ENCODE data around the gene HDGF. TPM values are rescaled to one million over a fixed set of nuclear protein-coding genes. Genes with fewer than 3 reads are reported as not detected.

HDGF gene
- polyA plus RNA-seq, 1 donor, result 134 TPM

DNA sequence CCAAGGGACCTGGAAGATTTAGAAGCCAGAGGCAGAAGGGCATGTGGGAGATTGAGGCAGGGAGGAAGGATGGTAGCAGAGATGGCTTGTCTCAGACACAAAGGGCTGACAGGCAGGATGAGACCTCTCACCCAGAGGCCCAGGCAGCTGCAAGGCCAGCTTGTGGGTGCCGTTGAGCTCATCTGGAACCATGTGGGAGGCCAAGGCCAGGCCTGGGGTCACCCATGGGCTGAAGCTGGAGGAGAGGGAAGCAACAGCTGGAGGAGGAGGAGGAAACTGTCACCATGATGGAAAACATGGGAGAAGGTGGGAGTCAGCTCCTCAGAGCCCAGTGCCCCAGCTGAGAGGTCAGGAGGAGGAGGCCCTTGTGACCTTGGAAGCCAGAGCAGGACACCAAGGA is 52.5 kb downstream of the HDGF start:
- DNase-seq (ENCODE audit: low read depth), result no peak

DNA sequence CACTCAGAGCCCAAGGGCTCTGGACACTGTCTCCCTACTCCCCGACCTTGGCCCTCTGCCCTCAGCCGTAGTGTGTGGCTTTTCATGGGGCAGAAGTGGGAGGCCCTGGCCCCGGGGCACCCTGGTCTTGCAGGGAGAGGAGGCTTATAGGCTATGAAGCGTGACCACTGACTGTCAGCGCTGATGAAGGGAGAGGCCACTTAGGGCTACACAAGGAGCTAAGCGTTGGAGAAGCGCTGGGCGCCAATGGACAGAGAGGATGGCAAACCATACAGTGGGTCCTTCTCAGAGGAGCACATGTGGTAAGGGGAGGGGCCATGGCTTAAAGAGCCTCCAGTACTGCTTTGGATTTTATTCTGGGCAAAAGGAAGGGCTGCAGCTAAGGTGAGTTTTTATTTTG is 54.0 kb downstream of the HDGF start:
- no peak for DNase-seq (ENCODE audit: low read depth)

- no peak for DNase-seq (ENCODE audit: low read depth)
Observed at GRCh38 chr1:156696755-156697154, 54.7 kb downstream of the HDGF start.

- no peak for DNase-seq (ENCODE audit: low read depth)
Observed at GRCh38 chr1:156694690-156694962, 56.8 kb downstream of the HDGF start.

DNA sequence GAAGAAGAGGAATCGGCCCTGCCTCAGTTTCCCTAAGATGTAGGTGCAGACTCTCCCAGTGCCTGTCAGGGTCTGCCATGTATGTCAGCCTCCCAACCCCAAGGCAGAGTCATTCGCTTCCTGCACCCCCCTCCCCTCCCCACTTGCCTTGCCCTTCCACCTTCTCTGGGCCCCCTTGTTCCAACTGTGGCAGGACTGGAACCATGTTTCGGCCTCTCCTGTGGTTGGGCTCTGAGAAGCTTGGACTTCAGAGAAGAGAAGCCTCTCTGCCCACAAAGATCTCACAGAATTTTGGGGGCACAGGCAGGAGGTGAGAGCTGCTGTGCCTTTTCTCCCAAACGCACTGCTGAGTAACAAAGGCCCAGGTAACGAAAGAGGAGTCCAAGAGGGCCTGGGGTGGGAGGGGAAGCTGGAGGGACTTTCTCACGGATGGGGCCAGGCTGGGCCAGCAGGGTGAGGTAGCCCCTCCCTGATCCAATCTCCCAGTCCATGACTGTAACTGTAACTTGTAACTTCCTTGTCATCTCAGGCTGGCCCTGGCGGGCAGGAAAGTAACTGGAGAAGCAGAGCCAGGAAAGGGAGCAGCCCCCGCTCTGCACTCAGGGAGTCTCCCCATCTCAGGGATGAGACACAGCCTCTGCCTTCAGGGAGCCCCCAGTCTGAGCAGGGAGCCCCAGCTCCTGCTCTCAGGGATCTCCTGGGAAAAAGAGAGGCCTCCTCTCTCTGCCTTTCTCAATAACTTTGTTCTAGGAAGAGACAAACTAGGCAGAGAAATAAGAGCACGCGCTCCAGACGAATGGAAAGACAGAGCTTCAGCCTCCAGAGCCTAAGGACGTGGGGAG is 57.4 kb downstream of the HDGF start:
- no peak for DNase-seq (ENCODE audit: low read depth)

DNA sequence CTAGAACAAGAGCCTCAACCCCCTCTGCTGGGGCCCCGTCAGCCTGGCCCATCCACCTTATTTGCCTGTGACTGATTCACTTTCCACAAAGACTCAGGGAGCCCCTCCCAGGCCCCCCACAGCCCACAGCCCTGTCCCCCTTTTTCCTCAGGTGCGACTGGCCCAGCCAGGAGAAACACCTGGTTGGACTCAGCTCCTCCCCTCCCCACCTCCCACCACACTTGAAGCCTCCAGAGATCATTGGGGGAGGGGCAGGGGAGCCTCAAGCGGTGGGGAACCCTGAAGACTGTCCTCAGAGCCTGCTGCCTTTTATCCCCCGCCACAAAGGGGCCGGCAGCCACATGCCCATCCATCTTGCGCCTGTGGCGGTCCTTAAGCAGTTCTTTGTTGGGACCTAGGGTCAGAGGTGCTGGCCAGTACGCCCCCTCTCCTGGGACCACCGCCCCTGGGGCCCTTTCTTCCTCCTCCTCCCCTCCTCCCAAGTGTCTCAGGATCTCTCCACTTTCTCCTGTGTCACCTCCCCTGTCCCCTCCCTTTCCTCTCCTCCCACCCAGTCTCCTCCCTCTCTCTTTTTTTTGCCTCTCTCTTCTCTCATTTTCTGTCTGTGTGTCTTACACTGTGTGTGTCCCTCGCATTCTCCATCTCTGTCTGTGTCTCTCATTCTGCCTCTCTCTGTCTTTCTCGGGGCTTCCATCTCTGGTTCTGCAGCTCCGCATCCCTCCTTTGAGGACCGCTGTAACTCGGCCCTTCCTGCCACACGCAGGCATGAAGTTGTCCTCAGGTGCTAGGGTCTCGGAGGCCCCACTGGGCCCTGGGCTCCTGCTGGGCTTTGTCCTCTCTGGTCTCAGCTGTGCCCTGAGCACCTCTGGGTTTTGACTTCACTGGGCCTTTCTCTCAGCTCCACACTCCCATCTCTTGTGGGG is 58.3 kb downstream of the HDGF start:
- DNase-seq (ENCODE audit: low read depth), result no peak

- DNase-seq (ENCODE audit: low read depth), result no peak
Observed at GRCh38 chr1:156692441-156692924, 59.0 kb downstream of the HDGF start.

Other genes with a start within 250 kb of the HDGF start
- 5.5 TPM for gene IQGAP3, start 179.1 kb downstream of the HDGF start, polyA plus RNA-seq (ENCODE audit: insufficient read length)
- gene TTC24, start 172.0 kb downstream of the HDGF start, polyA plus RNA-seq (ENCODE audit: insufficient read length), result 0.32 TPM
- 26.2 TPM for gene NAXE, start 159.9 kb downstream of the HDGF start, polyA plus RNA-seq (ENCODE audit: insufficient read length)
- gene GPATCH4, start 150.2 kb downstream of the HDGF start, polyA plus RNA-seq (ENCODE audit: insufficient read length), result 30.5 TPM
- gene HAPLN2, start 132.3 kb downstream of the HDGF start, polyA plus RNA-seq (ENCODE audit: insufficient read length), result 0.43 TPM
- gene BCAN, start 109.6 kb downstream of the HDGF start, polyA plus RNA-seq (ENCODE audit: insufficient read length), result 1.2 TPM
- 945 TPM for gene NES, start 74.3 kb downstream of the HDGF start, polyA plus RNA-seq (ENCODE audit: insufficient read length)
- 349 TPM for gene CRABP2, start 46.1 kb downstream of the HDGF start, polyA plus RNA-seq (ENCODE audit: insufficient read length)
- 20.7 TPM for gene METTL25B, start 23.2 kb downstream of the HDGF start, polyA plus RNA-seq (ENCODE audit: insufficient read length)
- 23.3 TPM for gene ISG20L2, start 22.9 kb downstream of the HDGF start, polyA plus RNA-seq (ENCODE audit: insufficient read length)
- 63.5 TPM for gene MRPL24, start 10.6 kb downstream of the HDGF start, polyA plus RNA-seq (ENCODE audit: insufficient read length)
- 65.4 TPM for gene PRCC, start 15.9 kb upstream of the HDGF start, polyA plus RNA-seq (ENCODE audit: insufficient read length)
- 0.39 TPM for gene SH2D2A, start 65.2 kb upstream of the HDGF start, polyA plus RNA-seq (ENCODE audit: insufficient read length)
- gene INSRR, start 107.4 kb upstream of the HDGF start, polyA plus RNA-seq (ENCODE audit: insufficient read length), result 0.70 TPM
- 0.37 TPM for gene NTRK1, start 109.2 kb upstream of the HDGF start, polyA plus RNA-seq (ENCODE audit: insufficient read length)
- gene PEAR1, start 142.0 kb upstream of the HDGF start, polyA plus RNA-seq (ENCODE audit: insufficient read length), result 21.1 TPM
- gene LRRC71, start 169.0 kb upstream of the HDGF start, polyA plus RNA-seq (ENCODE audit: insufficient read length), result 1.2 TPM

All from forelimb muscle (tissue), 1 donor.